ENCODE data around the gene GKAP1.
"Not testable (repeated sequence)": the region's sequence is repeated elsewhere in the genome, so short reads cannot be mapped to it uniquely, and the experiment has no call there.

Gene GKAP1

GRCh38 chr9:83728591-83729368 is 88.8 kb downstream of the GKAP1 start:
- not testable (repeated sequence) for DNase-seq (ENCODE audit: low spot score)

GRCh38 chr9:83724436-83724835 is 93.1 kb downstream of the GKAP1 start:
- no peak for DNase-seq (ENCODE audit: low spot score)

DNA sequence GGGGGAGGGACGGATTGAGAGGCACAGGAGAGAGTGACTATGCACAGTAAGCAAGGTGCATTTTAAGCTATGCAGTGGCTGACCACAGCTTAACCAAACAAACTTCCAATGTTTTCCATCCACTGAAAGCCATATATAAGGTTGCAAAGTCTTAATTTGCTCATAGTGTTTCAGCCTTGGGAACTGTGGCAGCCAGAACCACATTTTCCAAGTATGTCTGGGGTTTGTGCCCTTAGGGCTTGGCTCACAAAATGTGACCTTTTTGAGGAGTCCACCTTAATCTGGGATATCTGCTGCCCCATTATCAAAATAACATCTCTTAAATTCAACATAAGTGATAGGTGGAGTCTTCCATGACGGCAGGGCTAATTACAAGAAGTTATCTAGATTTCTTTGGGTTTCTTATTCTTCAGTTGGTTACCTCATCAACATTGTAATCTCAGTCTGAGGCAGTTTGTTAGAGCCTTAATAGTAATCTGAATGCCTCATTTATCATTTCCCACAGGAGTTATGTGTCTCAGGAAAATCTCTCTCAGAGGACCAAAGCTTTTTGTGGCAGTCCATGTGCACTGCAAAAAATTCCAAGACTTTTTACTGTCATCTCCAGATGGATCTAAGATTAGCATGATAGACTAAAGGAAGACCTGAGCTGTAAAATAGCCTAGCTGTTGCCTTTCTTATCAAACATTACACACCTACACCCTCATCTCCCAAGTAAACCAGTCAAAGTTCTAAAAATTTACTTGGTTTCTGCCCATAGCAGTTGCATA is 94.7 kb downstream of the GKAP1 start:
- DNase-seq (ENCODE audit: low spot score) = no peak

DNA sequence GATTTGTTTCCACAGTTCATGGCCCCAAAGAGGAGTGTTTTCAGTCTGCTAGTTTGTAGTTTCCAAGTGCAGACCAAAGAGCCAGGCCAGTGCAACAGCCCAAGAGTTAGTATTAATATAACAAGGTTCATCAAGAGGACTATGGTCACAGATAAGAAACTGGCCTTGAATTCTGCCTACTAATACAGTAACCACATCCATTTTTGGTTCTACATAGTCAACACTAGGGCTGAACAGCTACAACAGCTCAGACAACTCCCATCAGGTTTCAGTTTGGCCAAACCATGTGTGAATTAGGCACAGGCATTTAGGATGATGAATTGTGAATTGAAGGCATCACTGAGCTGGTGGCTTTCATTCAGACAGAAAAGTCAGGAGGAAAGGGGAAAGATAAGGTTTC is 96.1 kb downstream of the GKAP1 start:
- no peak for DNase-seq (ENCODE audit: low spot score)

DNA sequence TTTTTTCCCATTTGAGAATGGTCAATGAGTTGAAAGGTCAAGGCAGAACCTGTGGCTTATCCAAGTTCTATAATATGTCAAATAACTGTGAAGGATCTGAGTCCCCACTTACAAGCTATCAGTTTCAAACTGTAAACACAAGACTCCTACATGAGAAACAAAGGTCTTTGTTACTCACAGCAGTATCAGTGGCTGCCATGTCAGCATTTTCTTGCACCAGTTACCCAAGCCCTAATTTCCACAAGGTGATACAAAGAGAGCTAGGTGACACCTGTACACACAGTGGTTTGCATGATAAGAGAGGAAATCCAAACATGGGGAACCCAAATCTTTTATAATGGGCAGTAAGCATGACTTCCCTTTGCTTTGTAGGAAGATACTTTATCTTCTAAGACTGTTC is 101.8 kb downstream of the GKAP1 start:
- DNase-seq (ENCODE audit: low spot score) = no peak

DNA sequence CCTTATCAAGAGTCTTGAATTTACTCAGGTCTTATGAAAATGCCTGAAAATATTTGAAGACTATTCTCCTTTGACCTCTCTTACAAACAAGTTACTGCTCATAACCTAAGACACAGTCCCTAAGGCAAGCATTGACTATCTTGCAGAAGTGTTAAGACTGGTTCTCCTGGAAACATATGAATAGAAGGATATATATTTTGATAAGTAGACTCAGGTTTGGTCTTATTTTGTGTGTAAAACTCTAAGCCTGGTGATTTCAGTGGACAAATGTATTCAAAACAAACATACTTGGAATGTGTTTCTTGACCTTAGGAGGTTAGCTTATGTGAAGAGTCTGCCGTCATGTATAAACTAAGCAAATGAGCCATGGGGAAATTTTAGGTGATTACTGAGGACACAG is 102.3 kb downstream of the GKAP1 start:
- DNase-seq (ENCODE audit: low spot score) = no peak

GRCh38 chr9:83714329-83714728 is 103.2 kb downstream of the GKAP1 start:
- no peak for DNase-seq (ENCODE audit: low spot score)

GRCh38 chr9:83708515-83709158 is 108.9 kb downstream of the GKAP1 start:
- peak; percentile 67 for DNase-seq (ENCODE audit: low spot score)

DNA sequence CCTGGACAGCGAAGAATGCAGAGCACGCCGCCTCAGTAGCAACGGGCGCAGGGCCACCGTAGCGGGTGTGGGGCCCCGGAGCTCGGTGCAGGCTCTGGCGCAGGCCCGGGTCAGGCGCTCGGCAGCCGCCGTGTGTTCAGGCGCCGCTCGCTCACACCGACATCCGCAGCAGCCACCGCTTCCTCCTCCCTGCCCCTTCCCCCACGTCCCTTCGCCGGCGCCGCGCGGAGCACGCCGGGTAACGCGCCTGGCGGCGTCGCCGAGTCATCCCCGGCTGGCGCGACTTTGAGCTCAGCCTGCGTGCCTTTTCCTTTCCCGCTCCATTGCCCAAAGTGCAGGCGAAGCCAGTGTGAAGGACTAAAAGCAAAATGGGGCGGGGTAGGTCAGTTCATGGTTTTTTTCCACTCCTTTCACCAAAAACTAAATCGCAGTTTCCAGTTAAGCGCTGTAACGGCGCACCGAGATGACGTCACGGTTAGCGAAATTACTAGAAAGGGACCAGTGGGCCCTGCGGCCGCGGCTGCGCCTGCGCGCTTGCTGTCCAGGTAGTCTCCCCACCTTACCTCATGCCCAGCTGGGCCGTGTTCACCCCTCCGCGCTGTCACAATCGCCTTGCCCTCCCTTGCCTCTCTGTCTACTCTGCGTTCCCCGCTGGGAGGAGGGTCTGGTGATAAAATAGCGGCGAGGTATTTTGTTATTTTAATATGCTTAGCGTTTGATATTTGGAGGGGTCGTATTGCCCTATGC is 109.6 kb downstream of the GKAP1 start, which contains the start of gene UBQLN1:
Gene UBQLN1 (minus strand): TSS at position 191 of the 747 bp plus-strand sequence. CDS start 279 bp downstream, outside the sequence.
- peak; percentile 94 for DNase-seq (ENCODE audit: low spot score)

GRCh38 chr9:83707518-83707767 is 110.1 kb downstream of the GKAP1 start:
- no peak for DNase-seq (ENCODE audit: low spot score)

- peak; percentile 82 for DNase-seq (ENCODE audit: low spot score)
Measured at GRCh38 chr9:83706676-83707517, 110.7 kb downstream of the GKAP1 start.

DNA sequence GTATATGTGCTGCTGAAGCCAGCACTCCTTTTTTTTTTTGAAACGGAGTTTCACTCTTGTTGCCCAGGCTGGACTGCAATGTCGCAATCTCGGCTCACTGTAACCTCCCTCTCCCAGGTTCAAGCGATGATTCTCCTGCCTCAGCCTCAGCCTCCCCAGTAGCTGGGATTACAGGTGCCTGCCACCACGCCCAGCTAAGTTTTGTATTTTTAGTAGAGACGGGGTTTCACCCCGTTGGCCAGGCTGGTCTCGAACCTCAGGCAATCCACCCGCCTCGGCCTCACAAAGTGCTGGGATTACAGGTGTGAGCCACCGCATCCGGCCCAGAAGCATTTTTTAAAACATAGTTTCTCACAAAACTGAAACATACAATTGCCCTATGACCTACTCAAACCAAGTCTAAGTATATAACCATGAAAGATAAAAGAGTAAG is 112.3 kb downstream of the GKAP1 start:
- DNase-seq (ENCODE audit: low spot score) = not testable (repeated sequence)

GRCh38 chr9:83701769-83702168 is 115.8 kb downstream of the GKAP1 start:
- no peak for DNase-seq (ENCODE audit: low spot score)

- DNase-seq (ENCODE audit: low spot score) = no peak
Measured at GRCh38 chr9:83701286-83701685, 116.3 kb downstream of the GKAP1 start.

DNA sequence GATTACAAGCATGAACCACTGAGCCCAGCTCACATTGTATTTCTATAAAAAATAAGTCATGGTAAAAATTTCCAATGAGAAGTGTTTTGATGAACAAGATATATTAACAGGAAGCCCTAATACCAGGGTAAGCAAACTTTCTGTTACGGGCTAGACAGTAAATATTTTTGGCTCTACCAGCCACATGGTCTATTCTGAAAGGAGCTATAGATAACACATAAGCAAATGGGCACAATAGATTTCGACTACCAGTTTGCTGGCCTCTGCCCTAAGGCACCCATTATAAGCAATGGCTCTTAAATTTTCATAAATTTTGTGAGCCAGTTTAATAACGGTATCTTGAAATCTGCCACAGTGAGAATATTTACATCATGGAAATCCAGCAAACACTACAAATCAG is 118.0 kb downstream of the GKAP1 start:
- no peak for DNase-seq (ENCODE audit: low spot score)

DNA sequence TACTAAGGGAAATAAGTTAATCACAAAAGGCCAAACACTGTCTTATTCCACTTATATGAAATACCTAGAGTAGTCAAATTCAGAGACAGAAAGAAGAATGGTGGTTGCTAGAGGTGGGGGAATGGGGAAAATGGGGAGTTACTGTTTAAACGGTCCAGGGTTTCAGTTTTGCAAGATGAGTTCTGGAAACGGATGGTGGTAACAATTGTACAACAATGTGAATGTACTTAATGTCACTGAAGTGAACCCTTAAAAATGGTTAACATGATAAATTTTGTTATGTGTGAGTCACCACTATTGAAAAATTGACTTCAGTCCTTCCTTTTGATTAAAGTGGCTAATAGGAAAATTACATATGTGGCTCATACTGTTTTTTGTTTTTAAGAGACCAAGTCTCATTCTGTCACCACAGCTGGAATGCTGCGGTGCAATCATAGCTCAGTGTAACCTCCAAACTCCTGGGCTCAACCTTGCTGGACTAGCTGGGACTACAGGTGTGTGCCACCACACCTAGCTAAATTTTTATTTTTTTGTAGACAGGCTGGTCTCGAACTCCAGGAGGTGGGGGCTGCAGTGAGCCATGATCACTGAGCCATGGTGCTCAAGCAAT is 118.5 kb downstream of the GKAP1 start:
- no peak for DNase-seq (ENCODE audit: low spot score)

GRCh38 chr9:83691492-83691891 is 126.1 kb downstream of the GKAP1 start:
- DNase-seq (ENCODE audit: low spot score) = no peak

All from ecto neural progenitor cell (in vitro differentiated cells).